ENCODE results near the gene MRPS7. TPM values are rescaled to one million over a fixed set of nuclear protein-coding genes. Genes with fewer than 3 reads are reported as not detected.

The MRPS7 gene
- total and polyA plus RNA-seq, 2 donors (not counting 1 experiment from before 2014, with no cell fraction given), result 44.2 to 51.5 TPM

- Histone ChIP-seq H2AFZ (ENCODE audit: low read length) (peak overlapping the region; percentile 77), H3K36me3 (ENCODE audit: control insufficient read depth, insufficient read depth, low read length) (peaks cover 8% of the 10 kb centered on the region), H3K27me3 (ENCODE audit: control insufficient read depth, insufficient read depth, low read length) (no peaks in the 10 kb centered on the region), H3K79me2 (ENCODE audit: control insufficient read depth, insufficient read depth, low read length) (peaks cover 45% of the 10 kb centered on the region), H3K4me2 (ENCODE audit: extremely low read depth, insufficient read depth, low read length) (peak overlapping the region; percentile 88), H4K20me1 (ENCODE audit: control insufficient read depth, extremely low read depth, insufficient read depth, low read length) (no peaks in the 10 kb centered on the region), H3K9me3 (ENCODE audit: control insufficient read depth, insufficient read depth, low read depth, low read length) (no peaks in the 10 kb centered on the region), H3K27ac (ENCODE audit: insufficient read depth, low read length) (peak overlapping the region; percentile 99), H3K9ac (ENCODE audit: insufficient read depth, low read length) (peak overlapping the region; percentile 98), H3K4me3 (replicated peaks in 1 of 4; ENCODE audit: control extremely low read depth in 1 of 4, insufficient read depth in 1 of 4, low read depth in 3 of 4, low read length in 4 of 4) (peak overlapping the region; percentile 63 to 93 (median 82)), H3K4me1 (ENCODE audit: control insufficient read depth, extremely low read depth, insufficient read depth, low read length) (peaks cover 2% of the 10 kb centered on the region)
- no peak for DNase-seq (ENCODE audit: low read depth in 2 of 2)
- TF ChIP-seq, protein P1, sequence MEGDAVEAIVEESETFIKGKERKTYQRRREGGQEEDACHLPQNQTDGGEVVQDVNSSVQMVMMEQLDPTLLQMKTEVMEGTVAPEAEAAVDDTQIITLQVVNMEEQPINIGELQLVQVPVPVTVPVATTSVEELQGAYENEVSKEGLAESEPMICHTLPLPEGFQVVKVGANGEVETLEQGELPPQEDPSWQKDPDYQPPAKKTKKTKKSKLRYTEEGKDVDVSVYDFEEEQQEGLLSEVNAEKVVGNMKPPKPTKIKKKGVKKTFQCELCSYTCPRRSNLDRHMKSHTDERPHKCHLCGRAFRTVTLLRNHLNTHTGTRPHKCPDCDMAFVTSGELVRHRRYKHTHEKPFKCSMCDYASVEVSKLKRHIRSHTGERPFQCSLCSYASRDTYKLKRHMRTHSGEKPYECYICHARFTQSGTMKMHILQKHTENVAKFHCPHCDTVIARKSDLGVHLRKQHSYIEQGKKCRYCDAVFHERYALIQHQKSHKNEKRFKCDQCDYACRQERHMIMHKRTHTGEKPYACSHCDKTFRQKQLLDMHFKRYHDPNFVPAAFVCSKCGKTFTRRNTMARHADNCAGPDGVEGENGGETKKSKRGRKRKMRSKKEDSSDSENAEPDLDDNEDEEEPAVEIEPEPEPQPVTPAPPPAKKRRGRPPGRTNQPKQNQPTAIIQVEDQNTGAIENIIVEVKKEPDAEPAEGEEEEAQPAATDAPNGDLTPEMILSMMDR (conservative IDR thresholded peaks at IDR 0.05 in 1 of 2, IDR thresholded peaks at IDR 0.05 in 1 of 2; ENCODE audit: low read depth in 1 of 2, low read length in 2 of 2), result no peak
- TF ChIP-seq EZH2 (IDR thresholded peaks at IDR 0.05; ENCODE audit: low read length, missing control alignments), result no peak
Measured at GRCh38 chr17:75260641-75261335, 891 bp upstream of the MRPS7 start.

DNA sequence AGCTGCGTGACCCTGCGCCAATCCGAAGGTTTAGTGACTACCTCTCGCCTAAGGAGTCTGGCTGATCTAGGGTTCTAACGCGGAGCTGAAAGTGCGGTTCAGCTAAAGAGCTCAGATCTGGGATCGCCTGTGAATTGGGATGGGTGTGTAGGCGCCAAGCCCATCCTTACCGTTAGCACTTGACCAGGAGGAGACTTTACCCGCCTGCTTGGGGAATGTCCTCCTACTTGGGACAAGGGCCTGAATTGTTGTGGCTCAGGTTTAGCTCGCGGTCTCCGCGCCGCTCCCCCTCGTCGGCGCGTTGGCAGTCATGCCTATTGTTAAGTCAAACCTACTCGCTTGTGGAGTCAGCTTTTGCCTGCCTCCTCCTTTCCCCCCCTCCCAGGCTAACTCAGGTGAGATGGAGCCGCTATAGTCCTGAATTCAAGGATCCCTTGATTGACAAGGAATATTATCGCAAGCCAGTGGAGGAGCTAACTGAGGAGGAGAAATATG is 480 bp downstream of the MRPS7 start:
- Histone ChIP-seq H3K27me3 (ENCODE audit: control insufficient read depth, insufficient read depth, low read length) (no peaks in the 10 kb centered on the region), H3K27ac (ENCODE audit: insufficient read depth, low read length) (peak overlapping the region; percentile 99), H4K20me1 (ENCODE audit: control insufficient read depth, extremely low read depth, insufficient read depth, low read length) (no peaks in the 10 kb centered on the region), H3K4me2 (ENCODE audit: extremely low read depth, insufficient read depth, low read length) (peak overlapping the region; percentile 73), H3K79me2 (ENCODE audit: control insufficient read depth, insufficient read depth, low read length) (peaks cover 45% of the 10 kb centered on the region), H3K36me3 (ENCODE audit: control insufficient read depth, insufficient read depth, low read length) (peaks cover 13% of the 10 kb centered on the region), H2AFZ (ENCODE audit: low read length) (peak overlapping the region; percentile 53), H3K4me3 (replicated peaks in 1 of 4; ENCODE audit: control extremely low read depth in 1 of 4, insufficient read depth in 1 of 4, low read depth in 3 of 4, low read length in 4 of 4) (peak overlapping the region; percentile 63 to 93 (median 82)), H3K4me1 (ENCODE audit: control insufficient read depth, extremely low read depth, insufficient read depth, low read length) (peaks cover 2% of the 10 kb centered on the region), H3K9me3 (ENCODE audit: control insufficient read depth, insufficient read depth, low read depth, low read length) (no peaks in the 10 kb centered on the region), H3K9ac (ENCODE audit: insufficient read depth, low read length) (peak overlapping the region; percentile 98)
- TF ChIP-seq EZH2 (IDR thresholded peaks at IDR 0.05; ENCODE audit: low read length, missing control alignments), result no peak
- TF ChIP-seq, protein P1 (conservative IDR thresholded peaks at IDR 0.05 in 1 of 2, IDR thresholded peaks at IDR 0.05 in 1 of 2; ENCODE audit: low read depth in 1 of 2, low read length in 2 of 2), result no peak
- peak in 1 of 2 donors; percentile 51 for DNase-seq (ENCODE audit: low read depth in 2 of 2)

DNA sequence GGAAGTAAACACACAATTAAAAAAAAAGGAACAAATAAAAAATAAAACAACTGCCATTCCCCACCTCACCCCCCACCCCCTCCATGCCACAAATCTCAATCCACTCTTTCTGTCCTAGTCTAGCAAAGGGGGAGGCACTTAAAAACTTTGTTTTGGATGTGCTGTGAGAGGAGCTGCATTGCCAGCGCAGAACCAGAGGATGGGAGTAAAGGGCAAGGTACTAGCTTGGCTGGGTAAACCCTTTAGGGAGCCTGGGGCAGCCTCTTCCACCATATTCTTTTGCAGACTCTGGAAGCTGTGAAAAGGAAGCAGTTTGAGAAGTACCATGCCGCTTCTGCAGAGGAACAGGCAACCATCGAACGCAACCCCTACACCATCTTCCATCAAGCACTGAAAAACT is 1.4 kb downstream of the MRPS7 start:
- H3K4me3 ChIP-seq (replicated peaks in 1 of 4; ENCODE audit: control extremely low read depth in 1 of 4, insufficient read depth in 1 of 4, low read depth in 3 of 4, low read length in 4 of 4), result peak overlapping the region in 2 of 4 experiments; percentile 10 to 93
- no peak overlapping the region for H2AFZ ChIP-seq (ENCODE audit: low read length)
- H3K27me3 ChIP-seq (ENCODE audit: control insufficient read depth, insufficient read depth, low read length), result no peaks in the 10 kb centered on the region
- peaks cover 44% of the 10 kb centered on the region for H3K79me2 ChIP-seq (ENCODE audit: control insufficient read depth, insufficient read depth, low read length)
- no peaks in the 10 kb centered on the region for H3K9me3 ChIP-seq (ENCODE audit: control insufficient read depth, insufficient read depth, low read depth, low read length)
- H4K20me1 ChIP-seq (ENCODE audit: control insufficient read depth, extremely low read depth, insufficient read depth, low read length), result no peaks in the 10 kb centered on the region
- H3K36me3 ChIP-seq (ENCODE audit: control insufficient read depth, insufficient read depth, low read length), result peaks cover 13% of the 10 kb centered on the region
- TF ChIP-seq, protein P1 (conservative IDR thresholded peaks at IDR 0.05 in 1 of 2, IDR thresholded peaks at IDR 0.05 in 1 of 2; ENCODE audit: low read depth in 1 of 2, low read length in 2 of 2), result no peak
- no peak for TF ChIP-seq EZH2 (IDR thresholded peaks at IDR 0.05; ENCODE audit: low read length, missing control alignments)
- no peak overlapping the region for H3K27ac ChIP-seq (ENCODE audit: insufficient read depth, low read length)
- no peak for DNase-seq (ENCODE audit: low read depth in 2 of 2)
- no peak overlapping the region for H3K9ac ChIP-seq (ENCODE audit: insufficient read depth, low read length)
- H3K4me1 ChIP-seq (ENCODE audit: control insufficient read depth, extremely low read depth, insufficient read depth, low read length), result peaks cover 2% of the 10 kb centered on the region
- H3K4me2 ChIP-seq (ENCODE audit: extremely low read depth, insufficient read depth, low read length), result no peak overlapping the region

All from fibroblast of lung (primary cell).